Mucosa of descending colon (tissue), 3 donors: Measurements from ENCODE around the gene MESP1. TPM values are rescaled to one million over a fixed set of nuclear protein-coding genes. Genes with fewer than 3 reads are reported as not detected.

ENCODE experiments used
- ATAC-seq: fragments of 200-7000 bp; cut with Tn5 transposase; one replicate; pipeline ENCODE4 v1.9.1; 2020; ENCODE audit warnings: mild to moderate bottlenecking, moderate library complexity
- DNase-seq, 3 donors: peaks; one replicate each; pipeline ENCODE4 v3.0.0-alpha.2; 2020
- H3K36me3 ChIP-seq: fragments of 200-600 bp; one replicate; pipeline ENCODE4 v1.8.0; 2021; ENCODE audit warnings: low read depth, mild to moderate bottlenecking
- H3K4me1 ChIP-seq: fragments of 200-600 bp; one replicate; pipeline ENCODE4 v1.8.0; 2021; ENCODE audit warnings: low read depth, mild to moderate bottlenecking
- H3K4me3 ChIP-seq: fragments of 200-600 bp; one replicate; pipeline ENCODE4 v1.8.0; 2021; ENCODE audit warnings: mild to moderate bottlenecking
- H3K9me3 ChIP-seq: fragments of 200-600 bp; one replicate; pipeline ENCODE4 v1.8.0; 2021; ENCODE audit warnings: mild to moderate bottlenecking
- intact Hi-C, 2 donors: fragments of 100-400 bp; cut with DNase I in 1 of 2; cut with micrococcal nuclease in 1 of 2; formaldehyde crosslinking; loops; one replicate each; pipeline versions ENCODE4 v1.11.0 to v1.11.1; 2022; cut with DNase I, micrococcal nuclease
- total RNA-seq, 3 donors: library from RNA; stranded (reverse); fragmentation: NEBNext Ultra II Directional in 2 of 3; extraction: Animal tissue kit (Norgen Biotek cat#: 25700) in 2 of 3; gene quantifications; one replicate each; pipeline versions ENCODE4 v1.2.1 to v1.2.4, GENCODE V29; 2021 to 2023
- TF ChIP-seq, protein P1 (sequence below): fragments of 200-600 bp; IDR thresholded peaks from one replicate; pipeline ENCODE4 v1.8.0; 2022; ENCODE audit warnings: antibody characterized with exemption, mild to moderate bottlenecking
- donor health status: DM: no; HTN: no; CAD: no; lungs with moderate emphysema.
- donor health status: DM: no; HTN: no; CAD: no.
- donor health status: DM: no; HTN: yes; CAD: no.

Gene MESP1
- total RNA-seq, 3 donors from 2014 or later: 4.6 to 10.2 (median 8.5) TPM

DNA sequence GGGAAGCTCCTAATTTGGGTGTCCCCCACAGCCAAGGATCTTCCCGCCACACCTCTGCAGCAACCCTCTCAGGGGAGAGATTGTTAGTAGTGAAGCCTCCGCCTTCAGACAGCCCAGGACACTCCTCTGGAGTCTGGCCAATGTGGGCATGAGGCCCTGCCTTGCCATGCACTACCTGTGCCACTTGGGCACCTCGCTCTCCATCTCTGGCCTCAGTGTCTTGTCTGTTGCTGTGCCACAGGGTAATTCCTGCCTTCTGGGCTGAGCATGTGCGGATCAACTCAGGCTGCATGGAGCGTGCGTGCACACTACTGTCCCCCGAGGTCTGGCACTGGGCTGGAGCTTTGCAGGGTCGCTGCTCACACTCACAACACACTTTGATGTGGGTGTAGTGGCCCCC lies 7.9 kb upstream of the MESP1 start:
- ATAC-seq (no peak), DNase-seq (peak in 1 of 3 donors; percentile 41)
- no peaks in the 10 kb centered on the region for H3K9me3 ChIP-seq
- intact Hi-C loops: loop anchor here in 1 of 2 donors (5.0 kb wide), 1 partner anchor 113 kb away; no protein-coding TSS in a partner anchor
- H3K4me3 ChIP-seq: no peak overlapping the region
- H3K36me3 ChIP-seq: no peaks in the 10 kb centered on the region
- TF ChIP-seq, protein P1, sequence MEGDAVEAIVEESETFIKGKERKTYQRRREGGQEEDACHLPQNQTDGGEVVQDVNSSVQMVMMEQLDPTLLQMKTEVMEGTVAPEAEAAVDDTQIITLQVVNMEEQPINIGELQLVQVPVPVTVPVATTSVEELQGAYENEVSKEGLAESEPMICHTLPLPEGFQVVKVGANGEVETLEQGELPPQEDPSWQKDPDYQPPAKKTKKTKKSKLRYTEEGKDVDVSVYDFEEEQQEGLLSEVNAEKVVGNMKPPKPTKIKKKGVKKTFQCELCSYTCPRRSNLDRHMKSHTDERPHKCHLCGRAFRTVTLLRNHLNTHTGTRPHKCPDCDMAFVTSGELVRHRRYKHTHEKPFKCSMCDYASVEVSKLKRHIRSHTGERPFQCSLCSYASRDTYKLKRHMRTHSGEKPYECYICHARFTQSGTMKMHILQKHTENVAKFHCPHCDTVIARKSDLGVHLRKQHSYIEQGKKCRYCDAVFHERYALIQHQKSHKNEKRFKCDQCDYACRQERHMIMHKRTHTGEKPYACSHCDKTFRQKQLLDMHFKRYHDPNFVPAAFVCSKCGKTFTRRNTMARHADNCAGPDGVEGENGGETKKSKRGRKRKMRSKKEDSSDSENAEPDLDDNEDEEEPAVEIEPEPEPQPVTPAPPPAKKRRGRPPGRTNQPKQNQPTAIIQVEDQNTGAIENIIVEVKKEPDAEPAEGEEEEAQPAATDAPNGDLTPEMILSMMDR: no peak
- H3K4me1 ChIP-seq: peaks cover 24% of the 10 kb centered on the region

- intact Hi-C loops: loop anchor here in 1 of 2 donors (5.0 kb wide), 1 partner anchor 114 kb away; no protein-coding TSS in a partner anchor
- no peaks in the 10 kb centered on the region for H3K36me3 ChIP-seq
- DNase-seq: no peak
- H3K4me1 ChIP-seq: peaks cover 24% of the 10 kb centered on the region
- no peak for ATAC-seq
- H3K9me3 ChIP-seq: no peaks in the 10 kb centered on the region
- no peak overlapping the region for H3K4me3 ChIP-seq
- TF ChIP-seq, protein P1: no peak
Measured at GRCh38 chr15:89758283-89758682, 7.2 kb upstream of the MESP1 start.

- TF ChIP-seq, protein P1: no peak
- intact Hi-C loops: loop anchor here in 1 of 2 donors (5.0 kb wide), 1 partner anchor 115 kb away; no protein-coding TSS in a partner anchor
- H3K4me3 ChIP-seq: no peak overlapping the region
- no peak for ATAC-seq
- no peak for DNase-seq
- no peaks in the 10 kb centered on the region for H3K9me3 ChIP-seq
- H3K36me3 ChIP-seq: no peaks in the 10 kb centered on the region
- H3K4me1 ChIP-seq: peaks cover 16% of the 10 kb centered on the region
Measured at GRCh38 chr15:89756897-89757296, 5.8 kb upstream of the MESP1 start.

DNA sequence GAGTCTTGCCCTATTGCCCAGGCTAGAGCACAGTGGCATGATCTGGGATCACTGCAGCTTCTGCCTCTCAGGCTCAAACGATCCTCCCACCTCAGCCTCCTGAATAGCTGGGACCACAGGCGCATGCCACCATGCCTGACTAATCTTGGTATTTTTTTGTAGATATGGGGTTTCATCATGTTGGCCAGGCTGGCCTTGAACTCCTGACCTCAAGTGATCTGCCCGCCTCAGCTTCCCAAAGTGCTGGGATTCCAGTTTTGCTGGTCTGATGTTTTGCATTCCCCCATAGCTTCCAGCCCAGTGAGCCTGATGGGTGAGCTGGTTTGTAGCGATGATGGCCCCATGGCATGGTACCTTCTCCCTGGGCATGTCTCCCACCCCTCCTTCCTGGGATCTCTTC lies 4.7 kb upstream of the MESP1 start:
- DNase-seq (no peak), ATAC-seq (no peak)
- H3K9me3 ChIP-seq: no peaks in the 10 kb centered on the region
- TF ChIP-seq, protein P1: no peak
- peaks cover 10% of the 10 kb centered on the region for H3K4me1 ChIP-seq
- intact Hi-C loops: loop anchor here in 1 of 2 donors (5.0 kb wide), 1 partner anchor 117 kb away; no protein-coding TSS in a partner anchor
- H3K4me3 ChIP-seq: no peak overlapping the region
- H3K36me3 ChIP-seq: no peaks in the 10 kb centered on the region

DNA sequence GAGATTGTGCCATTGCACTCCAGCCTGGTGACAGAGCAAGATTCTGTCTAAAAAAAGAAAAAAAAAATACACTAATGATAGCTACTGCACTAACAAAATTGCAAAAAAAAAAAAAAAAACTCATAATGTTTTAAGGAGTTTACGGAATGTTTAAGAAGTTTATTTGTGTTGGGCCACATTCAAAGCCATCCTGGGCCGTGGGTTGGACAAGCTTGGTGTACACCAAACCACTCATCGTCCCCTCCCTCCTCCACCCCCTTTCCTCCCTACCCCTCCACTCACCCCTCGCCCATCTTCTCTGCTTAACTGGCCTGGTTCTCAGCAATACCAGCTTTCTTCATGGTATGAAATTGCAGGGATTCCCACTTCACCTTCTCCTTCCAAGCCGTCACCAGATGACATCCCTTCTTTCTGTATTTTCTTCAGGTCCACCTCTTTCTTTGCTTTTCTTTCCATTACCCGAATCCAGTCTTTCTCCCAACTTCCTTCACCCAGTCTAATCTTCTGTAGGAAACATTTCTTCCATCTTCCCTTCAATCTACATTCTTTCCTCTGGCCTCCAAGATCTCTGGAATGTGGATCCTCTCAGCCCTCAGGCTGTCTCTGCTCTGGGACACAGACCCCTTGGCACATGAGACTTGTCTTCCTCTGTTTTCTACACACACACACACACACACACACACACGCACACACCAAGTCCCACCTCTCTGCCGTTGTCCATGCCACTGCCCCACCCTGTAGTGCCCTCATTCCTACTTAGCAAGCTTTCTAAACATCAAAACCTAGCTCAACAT lies 3.5 kb upstream of the MESP1 start:
- TF ChIP-seq, protein P1: no peak
- DNase-seq (no peak), ATAC-seq (no peak)
- Histone ChIP-seq H3K9me3 (no peaks in the 10 kb centered on the region), H3K4me3 (no peak overlapping the region), H3K4me1 (peaks cover 8% of the 10 kb centered on the region), H3K36me3 (no peaks in the 10 kb centered on the region)
- intact Hi-C loops: loop anchor here in 1 of 2 donors (5.0 kb wide), 1 partner anchor 118 kb away; no protein-coding TSS in a partner anchor
